ENCODE results near the gene HIVEP3.

The HIVEP3 gene

GRCh38 chr1:41508290-41508689 is 410.4 kb downstream of the HIVEP3 start:
- no peaks in the 10 kb centered on the region for H3K36me3 ChIP-seq (ENCODE audit: control insufficient read depth in 1 of 2, insufficient read depth in 2 of 2, low read length in 2 of 2)
- H3K4me1 ChIP-seq (ENCODE audit: control insufficient read depth in 1 of 2, insufficient read depth in 2 of 2, low read length in 2 of 2), result no peaks in the 10 kb centered on the region
- no peak overlapping the region for H3K9ac ChIP-seq (ENCODE audit: low read depth in 1 of 2, low read length in 2 of 2)
- no peak overlapping the region for H3K27ac ChIP-seq (ENCODE audit: low read depth, low read length)
- no peaks in the 10 kb centered on the region for H3K9me3 ChIP-seq (ENCODE audit: control insufficient read depth in 1 of 2, low read length in 2 of 2)
- H3K27me3 ChIP-seq (ENCODE audit: control insufficient read depth in 1 of 2, insufficient read depth in 2 of 2, low read length in 2 of 2), result no peaks in the 10 kb centered on the region
- no peak overlapping the region for H3K4me3 ChIP-seq (ENCODE audit: low read depth in 1 of 2, low read length in 2 of 2)

- Histone ChIP-seq H3K27ac (ENCODE audit: low read depth, low read length) (no peak overlapping the region), H3K9ac (ENCODE audit: low read depth in 1 of 2, low read length in 2 of 2) (no peak overlapping the region), H3K9me3 (ENCODE audit: control insufficient read depth in 1 of 2, low read length in 2 of 2) (no peaks in the 10 kb centered on the region), H3K4me3 (ENCODE audit: low read depth in 1 of 2, low read length in 2 of 2) (no peak overlapping the region), H3K4me1 (ENCODE audit: control insufficient read depth in 1 of 2, insufficient read depth in 2 of 2, low read length in 2 of 2) (no peaks in the 10 kb centered on the region), H3K36me3 (ENCODE audit: control insufficient read depth in 1 of 2, insufficient read depth in 2 of 2, low read length in 2 of 2) (no peaks in the 10 kb centered on the region), H3K27me3 (ENCODE audit: control insufficient read depth in 1 of 2, insufficient read depth in 2 of 2, low read length in 2 of 2) (no peaks in the 10 kb centered on the region)
These were observed 410.9 kb downstream of the HIVEP3 start for GRCh38 chr1:41507836-41508235.

- Histone ChIP-seq H3K27me3 (ENCODE audit: control insufficient read depth in 1 of 2, insufficient read depth in 2 of 2, low read length in 2 of 2) (no peaks in the 10 kb centered on the region), H3K4me1 (ENCODE audit: control insufficient read depth in 1 of 2, insufficient read depth in 2 of 2, low read length in 2 of 2) (peaks cover 1 to 5% of the 10 kb centered on the region in 2 donors), H3K9me3 (ENCODE audit: control insufficient read depth in 1 of 2, low read length in 2 of 2) (no peaks in the 10 kb centered on the region), H3K27ac (ENCODE audit: low read depth, low read length) (no peak overlapping the region), H3K9ac (ENCODE audit: low read depth in 1 of 2, low read length in 2 of 2) (no peak overlapping the region), H3K36me3 (ENCODE audit: control insufficient read depth in 1 of 2, insufficient read depth in 2 of 2, low read length in 2 of 2) (no peaks in the 10 kb centered on the region), H3K4me3 (ENCODE audit: low read depth in 1 of 2, low read length in 2 of 2) (no peak overlapping the region)
These were observed 411.5 kb downstream of the HIVEP3 start for GRCh38 chr1:41507110-41507720.

GRCh38 chr1:41504114-41505035 is 414.3 kb downstream of the HIVEP3 start:
- H3K4me1 ChIP-seq (ENCODE audit: control insufficient read depth in 1 of 2, insufficient read depth in 2 of 2, low read length in 2 of 2), result peaks cover 26 to 27% of the 10 kb centered on the region in 2 donors
- no peaks in the 10 kb centered on the region for H3K9me3 ChIP-seq (ENCODE audit: control insufficient read depth in 1 of 2, low read length in 2 of 2)
- H3K9ac ChIP-seq (ENCODE audit: low read depth in 1 of 2, low read length in 2 of 2), result no peak overlapping the region
- H3K36me3 ChIP-seq (ENCODE audit: control insufficient read depth in 1 of 2, insufficient read depth in 2 of 2, low read length in 2 of 2), result no peaks in the 10 kb centered on the region
- no peak overlapping the region for H3K4me3 ChIP-seq (ENCODE audit: low read depth in 1 of 2, low read length in 2 of 2)
- H3K27ac ChIP-seq (ENCODE audit: low read depth, low read length), result no peak overlapping the region
- H3K27me3 ChIP-seq (ENCODE audit: control insufficient read depth in 1 of 2, insufficient read depth in 2 of 2, low read length in 2 of 2), result no peaks in the 10 kb centered on the region

GRCh38 chr1:41503538-41504113 is 415.1 kb downstream of the HIVEP3 start:
- no peaks in the 10 kb centered on the region for H3K36me3 ChIP-seq (ENCODE audit: control insufficient read depth in 1 of 2, insufficient read depth in 2 of 2, low read length in 2 of 2)
- H3K27ac ChIP-seq (ENCODE audit: low read depth, low read length), result no peak overlapping the region
- H3K27me3 ChIP-seq (ENCODE audit: control insufficient read depth in 1 of 2, insufficient read depth in 2 of 2, low read length in 2 of 2), result no peaks in the 10 kb centered on the region
- H3K9me3 ChIP-seq (ENCODE audit: control insufficient read depth in 1 of 2, low read length in 2 of 2), result no peaks in the 10 kb centered on the region
- H3K9ac ChIP-seq (ENCODE audit: low read depth in 1 of 2, low read length in 2 of 2), result no peak overlapping the region
- H3K4me1 ChIP-seq (ENCODE audit: control insufficient read depth in 1 of 2, insufficient read depth in 2 of 2, low read length in 2 of 2), result peaks cover 33 to 35% of the 10 kb centered on the region in 2 donors
- no peak overlapping the region for H3K4me3 ChIP-seq (ENCODE audit: low read depth in 1 of 2, low read length in 2 of 2)

GRCh38 chr1:41502912-41503311 is 415.8 kb downstream of the HIVEP3 start:
- Histone ChIP-seq H3K27ac (ENCODE audit: low read depth, low read length) (no peak overlapping the region), H3K9me3 (ENCODE audit: control insufficient read depth in 1 of 2, low read length in 2 of 2) (no peaks in the 10 kb centered on the region), H3K36me3 (ENCODE audit: control insufficient read depth in 1 of 2, insufficient read depth in 2 of 2, low read length in 2 of 2) (no peaks in the 10 kb centered on the region), H3K4me3 (ENCODE audit: low read depth in 1 of 2, low read length in 2 of 2) (no peak overlapping the region), H3K4me1 (ENCODE audit: control insufficient read depth in 1 of 2, insufficient read depth in 2 of 2, low read length in 2 of 2) (peaks cover 35 to 38% of the 10 kb centered on the region in 2 donors), H3K27me3 (ENCODE audit: control insufficient read depth in 1 of 2, insufficient read depth in 2 of 2, low read length in 2 of 2) (no peaks in the 10 kb centered on the region), H3K9ac (ENCODE audit: low read depth in 1 of 2, low read length in 2 of 2) (no peak overlapping the region)

GRCh38 chr1:41501581-41501980 is 417.1 kb downstream of the HIVEP3 start:
- Histone ChIP-seq H3K9me3 (ENCODE audit: control insufficient read depth in 1 of 2, low read length in 2 of 2) (no peaks in the 10 kb centered on the region), H3K27ac (ENCODE audit: low read depth, low read length) (peak overlapping the region; percentile 67), H3K4me1 (ENCODE audit: control insufficient read depth in 1 of 2, insufficient read depth in 2 of 2, low read length in 2 of 2) (peaks cover 39 to 44% of the 10 kb centered on the region in 2 donors), H3K36me3 (ENCODE audit: control insufficient read depth in 1 of 2, insufficient read depth in 2 of 2, low read length in 2 of 2) (no peaks in the 10 kb centered on the region), H3K4me3 (ENCODE audit: low read depth in 1 of 2, low read length in 2 of 2) (no peak overlapping the region), H3K27me3 (ENCODE audit: control insufficient read depth in 1 of 2, insufficient read depth in 2 of 2, low read length in 2 of 2) (peaks cover 0 to 5% of the 10 kb centered on the region in 2 donors), H3K9ac (ENCODE audit: low read depth in 1 of 2, low read length in 2 of 2) (peak overlapping the region; percentile 15 to 57)

GRCh38 chr1:41500781-41501518 is 417.8 kb downstream of the HIVEP3 start:
- no peaks in the 10 kb centered on the region for H3K9me3 ChIP-seq (ENCODE audit: control insufficient read depth in 1 of 2, low read length in 2 of 2)
- peaks cover 41 to 48% of the 10 kb centered on the region in 2 donors for H3K4me1 ChIP-seq (ENCODE audit: control insufficient read depth in 1 of 2, insufficient read depth in 2 of 2, low read length in 2 of 2)
- peak overlapping the region; percentile 56 to 57 for H3K9ac ChIP-seq (ENCODE audit: low read depth in 1 of 2, low read length in 2 of 2)

GRCh38 chr1:41500378-41500777 is 418.3 kb downstream of the HIVEP3 start:
- H3K4me1 ChIP-seq (ENCODE audit: control insufficient read depth in 1 of 2, insufficient read depth in 2 of 2, low read length in 2 of 2), result peaks cover 41 to 52% of the 10 kb centered on the region in 2 donors
- H3K4me3 ChIP-seq (ENCODE audit: low read depth in 1 of 2, low read length in 2 of 2), result no peak overlapping the region
- peak overlapping the region; percentile 67 for H3K27ac ChIP-seq (ENCODE audit: low read depth, low read length)
- no peaks in the 10 kb centered on the region for H3K9me3 ChIP-seq (ENCODE audit: control insufficient read depth in 1 of 2, low read length in 2 of 2)
- peaks cover 5 to 14% of the 10 kb centered on the region in 2 donors for H3K27me3 ChIP-seq (ENCODE audit: control insufficient read depth in 1 of 2, insufficient read depth in 2 of 2, low read length in 2 of 2)
- peak overlapping the region; percentile 56 to 57 for H3K9ac ChIP-seq (ENCODE audit: low read depth in 1 of 2, low read length in 2 of 2)
- H3K36me3 ChIP-seq (ENCODE audit: control insufficient read depth in 1 of 2, insufficient read depth in 2 of 2, low read length in 2 of 2), result no peaks in the 10 kb centered on the region

More at GRCh38 chr1:41500781-41501518, 417.8 kb downstream of the HIVEP3 start:
- Histone ChIP-seq H3K4me3 (ENCODE audit: low read depth in 1 of 2, low read length in 2 of 2) (no peak overlapping the region), H3K27me3 (ENCODE audit: control insufficient read depth in 1 of 2, insufficient read depth in 2 of 2, low read length in 2 of 2) (peaks cover under 1 to 9% of the 10 kb centered on the region in 2 donors), H3K27ac (ENCODE audit: low read depth, low read length) (peak overlapping the region; percentile 67), H3K36me3 (ENCODE audit: control insufficient read depth in 1 of 2, insufficient read depth in 2 of 2, low read length in 2 of 2) (no peaks in the 10 kb centered on the region)

Data from duodenal mucosa (tissue), 2 donors.